ENCODE data around the gene DNAJC17.
A peak's percentile ranks its signal among the peaks of the same experiment; 100 is the strongest.

DNAJC17 gene, protein sequence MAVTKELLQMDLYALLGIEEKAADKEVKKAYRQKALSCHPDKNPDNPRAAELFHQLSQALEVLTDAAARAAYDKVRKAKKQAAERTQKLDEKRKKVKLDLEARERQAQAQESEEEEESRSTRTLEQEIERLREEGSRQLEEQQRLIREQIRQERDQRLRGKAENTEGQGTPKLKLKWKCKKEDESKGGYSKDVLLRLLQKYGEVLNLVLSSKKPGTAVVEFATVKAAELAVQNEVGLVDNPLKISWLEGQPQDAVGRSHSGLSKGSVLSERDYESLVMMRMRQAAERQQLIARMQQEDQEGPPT

DNA sequence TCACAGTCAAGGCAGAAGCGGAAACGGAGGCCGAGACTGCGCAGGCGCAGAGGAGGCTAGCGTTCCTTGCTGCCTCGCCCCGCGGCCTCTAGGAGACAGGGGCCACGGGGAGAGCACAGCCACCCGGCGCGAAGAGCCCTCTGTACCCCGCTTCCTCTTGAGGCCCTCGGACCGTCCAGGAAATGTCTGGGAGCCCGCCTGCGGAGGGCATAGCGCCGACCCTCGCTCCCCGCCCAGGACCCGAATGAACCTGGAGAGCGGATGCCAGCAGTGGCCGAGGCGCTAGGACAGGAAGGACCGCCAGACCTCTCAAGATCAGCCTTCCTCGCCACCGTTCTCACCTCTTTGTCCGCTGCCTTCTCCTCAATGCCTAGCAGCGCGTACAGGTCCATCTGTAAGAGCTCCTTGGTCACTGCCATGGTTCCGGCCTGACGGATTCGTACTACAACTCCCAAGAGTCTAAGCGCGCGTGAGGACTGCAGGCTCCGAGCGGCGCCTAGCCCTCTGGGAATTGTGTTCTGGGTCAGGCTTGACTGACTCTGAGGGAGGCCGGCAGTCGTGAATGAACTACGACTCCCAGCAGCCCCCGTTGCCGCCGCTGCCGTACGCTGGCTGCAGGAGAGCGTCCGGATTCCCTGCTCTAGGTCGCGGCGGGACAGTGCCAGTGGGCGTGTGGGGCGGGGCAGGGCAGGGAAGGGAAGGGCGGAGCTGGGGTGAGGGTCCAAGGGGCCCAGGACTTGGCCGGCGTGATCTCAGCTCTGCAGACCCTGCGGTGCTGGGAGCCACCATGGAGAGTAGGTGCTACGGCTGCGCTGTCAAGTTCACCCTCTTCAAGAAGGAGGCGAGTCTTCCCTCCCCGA lies at the start of gene DNAJC17, which contains the start of gene ZFYVE19:
Gene DNAJC17 (minus strand): TSS at position 446 of the 860 bp plus-strand sequence. CDS start 27 bp downstream, at position 419.
Gene ZFYVE19 (plus strand): TSS at position 62 of the 860 bp plus-strand sequence. CDS start 501 bp downstream, at position 563.
- peak; percentile 81 to 98 for DNase-seq

GRCh38 chr15:40856746-40857145 lies 49.5 kb upstream of the DNAJC17 start:
- DNase-seq = no peak

DNA sequence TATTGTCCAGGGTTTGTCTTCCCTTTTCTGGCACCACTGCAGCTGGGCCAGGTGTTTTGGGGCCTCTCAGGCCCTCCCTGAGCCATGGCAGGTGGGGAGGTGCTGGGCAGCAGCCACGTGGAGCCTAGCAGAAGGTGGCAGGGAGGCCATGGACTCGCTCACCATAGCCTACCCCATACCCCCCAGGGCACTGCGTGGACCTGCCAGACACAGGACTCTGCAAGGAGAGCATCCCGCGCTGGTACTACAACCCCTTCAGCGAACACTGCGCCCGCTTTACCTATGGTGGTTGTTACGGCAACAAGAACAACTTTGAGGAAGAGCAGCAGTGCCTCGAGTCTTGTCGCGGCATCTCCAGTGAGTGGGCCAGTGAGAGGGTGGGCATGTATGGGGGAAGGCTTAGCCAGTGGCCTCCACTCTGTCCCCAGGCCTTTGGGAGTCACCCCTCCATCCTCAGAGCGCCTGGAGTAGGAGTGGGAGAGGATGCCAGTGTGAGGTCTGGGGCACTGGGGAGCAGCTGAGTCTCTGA lies 48.5 kb upstream of the DNAJC17 start:
- DNase-seq = no peak

DNA sequence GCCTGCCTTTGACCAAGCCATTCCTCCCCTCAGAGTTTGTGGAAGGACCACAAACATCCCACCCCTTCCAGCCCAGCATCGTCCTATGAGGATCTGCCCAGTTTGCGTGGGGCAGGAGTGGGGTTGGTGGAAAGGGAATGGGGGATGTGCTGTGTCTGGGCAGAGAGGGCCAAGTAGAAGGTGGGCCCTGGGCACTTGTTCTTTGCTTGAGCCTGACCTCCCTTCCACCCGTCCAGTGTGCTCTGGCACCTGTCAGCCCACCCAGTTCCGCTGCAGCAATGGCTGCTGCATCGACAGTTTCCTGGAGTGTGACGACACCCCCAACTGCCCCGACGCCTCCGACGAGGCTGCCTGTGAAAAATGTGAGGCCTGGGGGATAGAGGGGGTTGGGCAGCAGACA lies 46.9 kb upstream of the DNAJC17 start:
- DNase-seq = no peak

DNA sequence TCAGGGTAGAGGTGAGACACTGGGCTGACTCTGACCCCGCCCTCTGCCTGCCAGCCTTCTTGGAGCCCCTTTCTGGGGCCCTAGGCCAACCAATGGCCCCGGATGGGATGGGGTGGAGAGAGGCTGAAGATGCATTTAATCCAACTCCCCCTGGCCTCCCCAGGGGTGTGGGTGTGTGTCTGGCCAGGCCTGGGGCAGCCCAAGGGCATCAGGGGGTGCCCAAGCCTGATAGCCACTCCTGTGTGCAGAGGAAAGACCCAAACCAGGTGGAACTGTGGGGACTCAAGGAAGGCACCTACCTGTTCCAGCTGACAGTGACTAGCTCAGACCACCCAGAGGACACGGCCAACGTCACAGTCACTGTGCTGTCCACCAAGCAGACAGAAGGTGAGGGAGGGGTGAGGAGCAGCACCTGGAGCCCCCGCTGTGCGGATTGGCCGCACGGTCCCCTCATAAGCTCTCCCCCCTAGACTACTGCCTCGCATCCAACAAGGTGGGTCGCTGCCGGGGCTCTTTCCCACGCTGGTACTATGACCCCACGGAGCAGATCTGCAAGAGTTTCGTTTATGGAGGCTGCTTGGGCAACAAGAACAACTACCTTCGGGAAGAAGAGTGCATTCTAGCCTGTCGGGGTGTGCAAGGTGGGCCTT lies 46.1 kb upstream of the DNAJC17 start:
- no peak for DNase-seq

- no peak for DNase-seq
Observed at GRCh38 chr15:40852529-40852928, 45.3 kb upstream of the DNAJC17 start.

DNA sequence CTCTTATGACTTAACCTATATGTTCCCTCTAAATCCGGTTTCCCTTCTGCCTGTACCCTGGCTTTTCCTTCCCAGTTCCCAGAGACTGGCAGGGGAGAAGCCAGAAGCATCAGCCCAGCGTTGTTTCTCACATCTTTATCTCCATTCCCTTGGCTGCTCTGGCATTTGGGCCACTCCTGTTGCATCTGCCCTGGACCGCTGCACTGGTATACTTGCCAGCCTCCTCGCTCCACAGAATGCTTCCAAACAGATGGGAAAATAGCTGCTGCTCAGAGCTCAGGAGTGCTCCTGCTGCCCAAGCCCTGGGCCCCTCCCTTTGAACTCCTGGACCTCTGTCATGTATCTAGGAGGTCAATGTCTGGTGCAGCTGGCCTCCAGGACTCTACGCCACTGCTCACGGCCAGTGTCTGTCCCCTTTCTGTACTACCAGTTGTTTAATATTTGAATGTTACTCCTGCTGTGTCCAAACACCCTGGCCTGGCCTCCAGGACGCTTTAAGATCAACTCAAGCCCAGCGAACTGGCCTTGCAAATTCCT lies 43.4 kb upstream of the DNAJC17 start:
- no peak for DNase-seq

DNA sequence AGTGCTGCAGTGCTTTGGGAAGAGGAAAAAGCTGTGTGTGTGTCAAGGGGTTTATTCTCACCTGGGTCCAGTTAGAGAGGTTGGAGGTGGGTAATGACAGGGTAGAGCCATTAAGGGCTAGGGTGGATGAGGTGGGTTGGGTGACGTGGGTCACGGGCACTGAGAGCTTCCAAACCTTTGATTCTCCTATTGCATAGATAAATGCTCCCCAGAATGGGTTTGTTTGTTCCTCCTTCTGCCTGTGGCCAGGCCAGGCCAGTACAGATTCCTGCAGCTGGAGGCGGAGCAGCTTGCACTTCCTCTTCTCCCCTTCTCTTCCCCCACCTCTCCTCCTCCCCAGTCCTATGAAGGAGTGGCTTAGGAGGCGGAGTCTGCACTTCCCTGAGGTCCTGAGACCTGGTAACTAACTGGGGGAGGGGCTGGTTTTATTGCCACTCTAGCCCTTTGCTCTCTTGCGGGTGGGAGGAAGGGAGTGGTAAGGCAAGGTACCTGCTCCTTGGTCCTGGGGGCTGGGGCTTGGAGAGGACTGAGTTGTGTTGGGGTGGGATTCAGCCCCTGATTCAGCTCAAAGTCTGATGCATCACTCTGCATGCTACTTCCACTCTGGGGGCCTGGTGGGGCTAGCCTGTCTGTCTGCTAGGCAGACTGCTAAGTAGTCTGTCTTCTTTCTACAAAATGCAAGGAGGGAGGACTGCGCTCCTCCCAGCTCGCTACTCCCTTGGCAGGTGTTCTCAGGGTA lies 40.1 kb upstream of the DNAJC17 start:
- no peak for DNase-seq

GRCh38 chr15:40846841-40847222 lies 39.6 kb upstream of the DNAJC17 start:
- DNase-seq = no peak

DNA sequence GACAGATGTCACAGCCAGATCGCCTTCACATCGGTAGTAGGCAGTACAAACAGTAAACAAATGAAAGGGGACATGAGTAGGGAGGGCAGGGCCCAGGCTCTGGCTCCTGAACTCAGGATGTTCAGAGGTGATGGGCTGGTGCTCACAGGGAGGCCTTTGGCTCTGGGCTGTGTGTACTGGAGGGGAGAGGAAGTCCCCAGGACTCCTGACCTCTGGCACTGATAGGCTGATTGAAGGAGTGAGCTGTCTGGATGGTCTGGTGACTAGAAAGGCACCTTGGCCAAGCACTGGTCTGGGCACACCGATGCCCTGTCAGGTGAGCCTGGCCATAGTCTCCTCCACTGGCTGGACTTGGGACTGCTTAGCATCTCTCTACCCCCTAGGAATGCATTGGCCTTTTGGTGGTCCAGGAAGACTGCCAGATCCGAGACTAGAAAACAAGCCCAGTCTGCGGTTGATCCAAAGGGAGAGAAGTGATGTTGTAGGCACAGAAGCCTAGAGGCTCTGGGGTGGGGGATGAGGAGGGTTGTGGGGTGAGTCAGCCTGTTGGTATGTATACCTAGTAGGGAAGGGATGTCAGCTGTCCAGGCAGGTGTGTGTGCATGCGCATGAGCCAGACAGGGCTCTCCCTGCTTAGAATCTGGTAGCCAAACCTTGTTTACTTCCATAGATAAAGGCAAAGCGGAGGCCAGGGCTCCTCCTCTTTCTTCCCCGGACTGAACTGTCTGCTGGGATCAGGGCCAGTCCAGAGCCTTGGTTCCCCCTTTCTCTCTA lies 38.4 kb upstream of the DNAJC17 start:
- no peak for DNase-seq

- no peak for DNase-seq
Observed at GRCh38 chr15:40845036-40845435, 37.8 kb upstream of the DNAJC17 start.

GRCh38 chr15:40844696-40845030 lies 37.4 kb upstream of the DNAJC17 start:
- no peak for DNase-seq

DNA sequence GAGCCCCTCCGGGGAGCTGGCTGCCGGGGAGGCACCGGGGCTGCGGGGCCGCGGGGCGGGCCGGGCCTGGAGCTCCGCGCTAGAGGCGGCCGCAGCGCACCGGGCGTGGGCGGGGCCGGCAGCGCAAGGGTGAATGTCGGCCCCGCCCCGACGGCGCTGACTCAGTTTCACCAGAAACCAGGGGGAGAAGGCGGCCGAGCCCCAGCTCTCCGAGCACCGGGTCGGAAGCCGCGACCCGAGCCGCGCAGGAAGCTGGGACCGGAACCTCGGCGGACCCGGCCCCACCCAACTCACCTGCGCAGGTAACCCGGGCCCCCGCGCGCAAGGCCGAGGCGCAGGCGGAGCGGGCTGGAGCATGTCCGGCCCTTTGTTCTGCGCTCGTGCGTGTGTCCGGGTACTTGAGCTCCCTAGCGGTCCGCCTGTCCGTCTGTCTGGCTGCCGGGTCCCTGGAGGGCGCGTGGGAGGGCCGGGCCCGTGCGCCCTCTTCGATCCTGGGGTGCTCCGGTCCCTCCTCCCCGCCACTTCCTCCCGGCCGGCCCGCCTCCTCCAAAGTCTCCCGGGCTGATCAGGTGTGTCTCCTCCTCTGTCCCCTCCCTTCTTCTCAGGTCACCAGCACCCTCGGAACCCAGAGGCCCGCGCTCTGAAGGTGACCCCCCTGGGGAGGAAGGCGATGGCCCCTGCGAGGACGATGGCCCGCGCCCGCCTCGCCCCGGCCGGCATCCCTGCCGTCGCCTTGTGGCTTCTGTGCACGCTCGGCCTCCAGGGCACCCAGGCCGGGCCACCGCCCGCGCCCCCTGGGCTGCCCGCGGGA lies 36.8 kb upstream of the DNAJC17 start, which contains the start of gene SPINT1:
Gene SPINT1 (plus strand): TSS at position 164 of the 811 bp plus-strand sequence. CDS start 507 bp downstream, at position 671.
- DNase-seq = no peak

DNA sequence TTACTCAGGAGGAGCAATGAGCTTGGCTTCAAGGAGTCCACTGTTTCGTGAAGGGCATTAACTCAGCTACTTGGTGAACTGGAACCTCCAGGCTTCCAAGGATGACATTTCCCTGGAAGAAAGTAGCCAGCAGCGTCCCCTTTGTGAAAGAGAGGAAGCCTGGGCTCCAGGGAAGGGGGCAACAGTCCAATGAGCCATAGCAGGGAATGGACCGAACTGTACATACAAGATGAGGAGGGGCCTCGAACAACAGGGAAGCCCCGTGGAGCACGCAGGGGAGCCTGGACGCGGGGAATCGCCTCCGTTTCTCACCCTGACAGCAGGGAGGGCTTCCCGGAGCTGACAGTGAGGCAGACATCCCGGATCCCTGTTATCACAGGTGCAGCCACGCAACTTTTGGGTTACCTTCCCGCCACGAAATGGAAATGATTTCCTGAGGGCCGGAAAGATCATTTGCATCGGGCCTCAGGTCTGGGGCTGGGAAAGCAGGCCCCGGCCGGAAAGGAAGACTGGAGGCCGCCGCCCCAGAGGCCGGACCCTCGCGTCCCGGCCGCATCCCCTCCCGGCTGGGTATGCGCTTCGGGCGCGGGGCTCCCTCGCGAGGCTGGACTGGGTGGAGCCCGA lies 36.1 kb upstream of the DNAJC17 start:
- DNase-seq = no peak

DNA sequence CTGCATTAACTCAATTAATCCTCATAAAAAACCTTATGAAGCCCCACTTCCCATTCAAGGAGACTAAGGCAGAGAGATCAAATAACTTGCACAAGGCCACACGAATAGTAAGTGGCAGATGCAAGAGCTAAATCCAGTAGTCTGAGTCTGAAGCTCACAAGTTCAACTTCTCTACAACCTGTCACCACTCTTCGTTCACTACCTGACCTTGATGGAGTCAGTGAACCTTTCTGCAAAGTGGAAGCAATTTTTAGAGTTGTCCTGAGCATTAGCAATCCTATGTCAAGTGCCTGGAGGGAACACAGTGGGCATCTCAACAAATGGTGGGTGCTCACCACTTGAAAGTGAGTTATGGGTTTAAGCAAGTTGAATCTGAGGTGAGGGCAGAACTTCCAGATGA lies 34.5 kb upstream of the DNAJC17 start:
- no peak for DNase-seq

DNA sequence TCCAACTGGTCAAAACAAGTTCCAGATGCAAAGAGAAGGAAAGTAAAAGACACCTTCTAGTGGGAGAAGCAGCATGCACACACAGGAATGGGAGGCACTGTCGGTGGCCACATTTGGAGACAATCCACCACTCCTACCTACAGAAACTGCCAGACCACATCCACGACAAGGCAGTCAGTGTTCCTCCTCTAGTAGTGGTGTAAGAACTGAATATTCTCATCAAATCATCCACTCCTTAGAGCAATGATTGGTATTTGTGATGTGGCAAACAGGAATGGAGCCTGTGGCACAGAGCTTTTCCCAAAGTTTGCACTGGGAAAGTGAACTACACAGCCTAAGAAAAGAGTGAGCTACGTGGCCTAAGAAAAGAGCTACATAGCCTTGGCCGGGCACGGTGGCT lies 31.5 kb upstream of the DNAJC17 start:
- DNase-seq = no peak

DNA sequence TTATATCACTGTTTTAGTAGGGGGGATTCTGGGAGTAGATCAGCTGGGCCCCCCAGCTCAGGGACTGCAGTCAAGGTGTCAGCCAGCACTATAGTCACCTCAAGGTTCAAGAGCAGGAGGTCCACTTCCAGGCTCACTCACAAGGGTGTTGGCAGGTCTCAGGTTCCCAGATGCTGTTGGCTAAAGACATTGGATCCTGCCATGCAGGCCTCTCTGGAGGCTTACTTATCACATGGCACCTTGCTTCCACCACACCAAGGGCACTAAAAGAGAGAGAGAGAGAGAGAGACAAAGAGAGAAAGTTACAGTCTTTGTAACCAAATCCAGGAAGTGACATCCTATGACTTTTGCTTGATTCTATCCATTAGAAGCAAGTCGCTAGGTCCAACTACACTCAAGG lies 28.7 kb upstream of the DNAJC17 start:
- DNase-seq = no peak

- DNase-seq = no peak
Observed at GRCh38 chr15:40832903-40833302, 25.6 kb upstream of the DNAJC17 start.

GRCh38 chr15:40831861-40832260 lies 24.6 kb upstream of the DNAJC17 start:
- DNase-seq = no peak

DNA sequence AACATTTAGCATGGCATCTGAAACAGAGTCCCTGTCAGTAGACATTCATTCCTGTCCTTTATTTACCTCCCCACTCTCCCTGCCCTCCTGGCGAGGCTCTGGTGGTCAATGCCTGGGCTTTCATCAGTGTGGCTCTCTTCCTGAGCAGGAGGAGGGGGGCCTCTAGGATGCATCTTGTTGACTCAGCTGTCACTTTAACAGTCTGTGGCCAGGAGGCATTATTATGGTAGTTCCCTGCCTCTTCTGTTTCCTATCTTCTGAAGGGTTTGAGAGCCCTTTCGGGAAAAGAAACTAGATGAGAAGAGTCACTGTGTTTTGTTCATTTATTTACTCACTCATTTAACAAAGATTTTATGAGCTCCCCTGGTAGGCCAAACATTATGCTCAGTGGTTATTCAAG lies 23.6 kb upstream of the DNAJC17 start:
- no peak for DNase-seq
